IMR-90 (cell line): ENCODE data around the gene TRIM40. TPM values are rescaled to one million over a fixed set of nuclear protein-coding genes. Genes with fewer than 3 reads are reported as not detected.

Experiments
- ATAC-seq: fragments of 200-7000 bp; cut with Tn5 transposase; 2 replicates; pipeline ENCODE4 v1.9.1; 2020; ENCODE audit warnings: low read depth, mild to moderate bottlenecking, moderate library complexity
- BruUV-seq: library from RNA; stranded (reverse); fragments of 400-500 nt; replicated peaks from 2 replicates; lab custom pipeline; 2021; lab: Mats Ljungman, UMichigan
- CTCF ChIA-PET: fragments of 300-600 bp; formaldehyde crosslinking; extraction: SDS; loops from one replicate; lab custom pipeline; 2021; ENCODE audit warnings: antibody characterized with exemption; lab: Yijun Ruan, JAX
- POLR2A ChIA-PET: fragments of 300-600 bp; sonication (Branson Sonifier 250); formaldehyde crosslinking; loops from one replicate; lab custom pipeline; 2022; ENCODE audit warnings: antibody characterized with exemption; ENCODE audit not compliant: unreplicated experiment; lab: Charles Lee
- DNase-seq: peaks from one replicate; pipeline ENCODE4 v3.0.0; 2013
- H2AFZ ChIP-seq: replicated peaks from 2 replicates; pipeline ENCODE3; 2013; ENCODE audit warnings: low read length, mild to moderate bottlenecking; ENCODE audit not compliant: poor library complexity
- H2AK5ac ChIP-seq: 2 replicates; pipeline ENCODE4 v1.6.1; 2013; ENCODE audit warnings: low read depth, low read length, inconsistent platforms
- H2AK9ac ChIP-seq: replicated peaks from 2 replicates; pipeline ENCODE3; 2013; ENCODE audit warnings: mild to moderate bottlenecking, low read depth, low read length, moderate library complexity; ENCODE audit not compliant: poor library complexity
- H2BK120ac ChIP-seq: 2 replicates; pipeline ENCODE4 v1.6.1; 2013; ENCODE audit warnings: low read depth, low read length, inconsistent platforms
- H2BK15ac ChIP-seq: 3 replicates; pipeline ENCODE4 v1.6.1; 2013; ENCODE audit warnings: low read depth, low read length, inconsistent platforms
- H2BK20ac ChIP-seq: 2 replicates; pipeline ENCODE4 v1.6.1; 2013; ENCODE audit warnings: low read depth, mild to moderate bottlenecking, inconsistent platforms, low read length, moderate library complexity
- H2BK5ac ChIP-seq: 2 replicates; pipeline ENCODE4 v1.6.1; 2013; ENCODE audit warnings: mild to moderate bottlenecking, low read depth, low read length, inconsistent platforms; ENCODE audit not compliant: poor library complexity, severe bottlenecking
- H3K14ac ChIP-seq: replicated peaks from 2 replicates; pipeline ENCODE4 v1.6.1; 2013; ENCODE audit warnings: low read depth, low read length, inconsistent platforms
- H3K18ac ChIP-seq: 2 replicates; pipeline ENCODE4 v1.6.1; 2013; ENCODE audit warnings: low read depth, low read length, control low read depth
- H3K23ac ChIP-seq: 2 replicates; pipeline ENCODE4 v1.6.1; 2013; ENCODE audit warnings: low read depth, low read length, inconsistent platforms
- H3K27ac ChIP-seq: 2 replicates; pipeline ENCODE4 v1.5.1; 2013; ENCODE audit warnings: mild to moderate bottlenecking, control low read depth, low read length; ENCODE audit not compliant: insufficient read depth
- H3K27me3 ChIP-seq: 2 replicates; pipeline ENCODE4 v1.6.1; 2013; ENCODE audit warnings: low read length; ENCODE audit not compliant: control insufficient read depth, insufficient read depth
- H3K36me3 ChIP-seq: 2 replicates; pipeline ENCODE4 v1.6.1; 2013; ENCODE audit warnings: low read length, mixed read lengths; ENCODE audit not compliant: control insufficient read depth, insufficient read depth
- H3K4ac ChIP-seq: 2 replicates; pipeline ENCODE4 v1.6.1; 2013; ENCODE audit warnings: low read depth, low read length, inconsistent platforms
- H3K4me1 ChIP-seq: 2 replicates; pipeline ENCODE4 v1.6.1; 2013; ENCODE audit warnings: low read length, mixed read lengths; ENCODE audit not compliant: control insufficient read depth, insufficient read depth
- H3K4me2 ChIP-seq: 2 replicates; pipeline ENCODE4 v1.6.1; 2013; ENCODE audit warnings: low read depth, mild to moderate bottlenecking, control low read depth, low read length, moderate library complexity
- H3K4me3 ChIP-seq: 2 replicates; pipeline ENCODE4 v1.5.1; 2013; ENCODE audit warnings: low read depth, mild to moderate bottlenecking, control low read depth, low read length, moderate library complexity; ENCODE audit not compliant: insufficient read depth
- H3K56ac ChIP-seq: 2 replicates; pipeline ENCODE4 v1.6.1; 2013; ENCODE audit warnings: low read length, inconsistent platforms; ENCODE audit not compliant: insufficient read depth; ENCODE audit errors: extremely low read depth
- H3K79me1 ChIP-seq, 2 experiments: 2 replicates each; pipeline ENCODE4 v1.6.1; 2013; ENCODE audit warnings: low read length in 2 of 2, inconsistent platforms in 1 of 2, low read depth in 1 of 2
- H3K9ac ChIP-seq: 2 replicates; pipeline ENCODE4 v1.6.1; 2013; ENCODE audit warnings: low read depth, low read length, control low read depth
- H3K9me1 ChIP-seq: 2 replicates; pipeline ENCODE4 v1.6.1; 2013; ENCODE audit warnings: low read length, inconsistent platforms; ENCODE audit not compliant: insufficient read depth
- H3K9me3 ChIP-seq: 2 replicates; pipeline ENCODE4 v1.6.1; 2013; ENCODE audit warnings: low read length; ENCODE audit not compliant: control insufficient read depth, insufficient read depth
- H4K20me1 ChIP-seq: 2 replicates; pipeline ENCODE4 v1.6.1; 2013; ENCODE audit warnings: low read length, inconsistent platforms; ENCODE audit not compliant: insufficient read depth
- H4K5ac ChIP-seq: 2 replicates; pipeline ENCODE4 v1.6.1; 2013; ENCODE audit warnings: mild to moderate bottlenecking, low read depth, low read length, control low read depth
- H4K8ac ChIP-seq, 2 experiments: 2 replicates each; pipeline ENCODE4 v1.6.1; 2013; ENCODE audit warnings: low read depth in 2 of 2, low read length in 2 of 2, control low read depth in 1 of 2, inconsistent platforms in 1 of 2
- H4K91ac ChIP-seq: 2 replicates; pipeline ENCODE4 v1.6.1; 2013; ENCODE audit warnings: low read depth, low read length, inconsistent platforms; ENCODE audit not compliant: insufficient read depth
- CTCF ChIP-seq: conservative IDR thresholded peaks from 2 replicates; pipeline ENCODE4 v1.5.1; 2012; ENCODE audit warnings: mild to moderate bottlenecking, low read depth, low read length, improper control_type of control experiment
- ELK1 ChIP-seq: fragments of 150-350 bp; IDR thresholded peaks from 2 replicates; pipeline ENCODE4 v1.6.1; 2016; ENCODE audit warnings: low read depth, mild to moderate bottlenecking, low read length, moderate library complexity, borderline replicate concordance
- MAFK ChIP-seq: IDR thresholded peaks from 2 replicates; pipeline ENCODE4 v1.6.1; 2012; ENCODE audit warnings: low read depth, low read length, improper control_type of control experiment
- NFE2L2 ChIP-seq: fragments of 150-350 bp; IDR thresholded peaks from 2 replicates; pipeline ENCODE4 v1.6.1; 2016; ENCODE audit warnings: low read depth, mild to moderate bottlenecking, low read length
- RAD21 ChIP-seq: IDR thresholded peaks from 2 replicates; pipeline ENCODE4 v1.6.1; 2012; ENCODE audit warnings: low read length, improper control_type of control experiment
- RCOR1 ChIP-seq: IDR thresholded peaks from 2 replicates; pipeline ENCODE4 v1.6.1; 2012; ENCODE audit warnings: mild to moderate bottlenecking, low read length, improper control_type of control experiment; ENCODE audit not compliant: insufficient replicate concordance
- SMC3 ChIP-seq: fragments of 150-350 bp; IDR thresholded peaks from 2 replicates; pipeline ENCODE4 v1.6.1; 2016; ENCODE audit warnings: low read depth, mild to moderate bottlenecking, antibody characterized with exemption, low read length, moderate library complexity
- WGBS, 2 experiments: methylation state at CpG; one replicate each; pipeline versions ENCODE4 v1.1.5 to v1.1.7; 2013; ENCODE audit warnings: missing lambda C conversion rate in 2 of 2; ENCODE audit not compliant: insufficient read length in 1 of 2; ENCODE audit errors: extremely low coverage in 2 of 2; 5-methylcytosine and 5-hydroxymethylcytosine counted together
- dilution Hi-C: fragments of 300-500 bp; cut with HindIII; formaldehyde crosslinking; loops from one replicate; pipeline ENCODE4 v1.14.3; 2018; ENCODE audit warnings: low sequenced_read_pairs; ENCODE audit not compliant: unreplicated experiment
- in situ Hi-C: fragments of 300-500 bp; cut with MboI; formaldehyde crosslinking; loops from 3 replicates; pipeline ENCODE4 v1.14.3; 2019; ENCODE audit warnings: low sequenced_read_pairs, inconsistent platforms, mixed read lengths
- intact Hi-C: fragments of 100-400 bp; cut with micrococcal nuclease; formaldehyde crosslinking; loops from 2 replicates; pipeline ENCODE4 v1.10.0; 2022
- polyA plus RNA-seq, 3 experiments: library from polyadenylated mRNA; depleted of rRNA; stranded (reverse); fragments of >200 nt; gene quantifications; 2 replicates each; pipeline ENCODE4 v1.2.3, GENCODE V29; 2012; ENCODE audit warnings: low replicate concordance in 1 of 3
- total RNA-seq: library from RNA; depleted of rRNA; stranded (reverse); fragments of >200 nt; gene quantifications from 2 replicates; pipeline ENCODE4 v1.2.3, GENCODE V29; 2012

TRIM40 gene
- total and polyA plus RNA-seq, 2 of the 4 experiments (the other 2 are of a cell fraction), result not detected

GRCh38 chr6:30196376-30196775 lies 60.4 kb downstream of the TRIM40 start:
- no peak overlapping the region for H4K5ac ChIP-seq
- H3K4me3 ChIP-seq, result no peak overlapping the region
- H3K23ac ChIP-seq, result no peak overlapping the region
- DNase-seq (no peak), ATAC-seq (no peak)
- no peak overlapping the region for H2AK9ac ChIP-seq
- peaks cover 10% of the 10 kb centered on the region; the same call in 1 of the 2 replicates for H3K9me1 ChIP-seq
- no peak overlapping the region for H3K27ac ChIP-seq
- no peaks in the 10 kb centered on the region for H3K27me3 ChIP-seq
- H3K79me1 ChIP-seq, result peaks cover 9% of the 10 kb centered on the region in 2 experiments
- no peak overlapping the region for H3K14ac ChIP-seq
- H3K36me3 ChIP-seq, result peaks cover 44% of the 10 kb centered on the region
- H4K8ac ChIP-seq, result no peak overlapping the region
- 100% methylated on average over 3 of the region's 12 CpGs; no CpG with 5 or more reads in 1 of the 2 experiments for WGBS, 2 experiments
- H4K91ac ChIP-seq, result no peak overlapping the region
- no peak overlapping the region for H2BK15ac ChIP-seq
- POLR2A ChIA-PET, result no interaction called here
- H3K4ac ChIP-seq, result no peak overlapping the region
- 0 out of 2 replicates have a peak, but pooled peaks cover 3% of the 10 kb centered on the region for H4K20me1 ChIP-seq
- dilution Hi-C loops, result no loop called here
- in situ Hi-C loops, result no loop called here
- no peak overlapping the region for H2AFZ ChIP-seq
- H2BK5ac ChIP-seq, result no peak overlapping the region
- H3K56ac ChIP-seq, result no peak overlapping the region
- H3K4me2 ChIP-seq, result no peak overlapping the region
- H2BK120ac ChIP-seq, result no peak overlapping the region
- no peak overlapping the region for H3K18ac ChIP-seq
- CTCF ChIA-PET, result no interaction called here
- H3K9ac ChIP-seq, result no peak overlapping the region
- BruUV-seq, result no TSS peak
- TF ChIP-seq MAFK (no peak), SMC3 (no peak), ELK1 (no peak), CTCF (no peak), NFE2L2 (no peak), RCOR1 (no peak), RAD21 (no peak)
- H2AK5ac ChIP-seq, result no peak overlapping the region
- intact Hi-C loops, result no loop called here
- H3K9me3 ChIP-seq, result no peaks in the 10 kb centered on the region
- H3K4me1 ChIP-seq, result peaks cover 2% of the 10 kb centered on the region; the same call in 1 of the 2 replicates
- H2BK20ac ChIP-seq, result no peak overlapping the region
